Mucosa of descending colon (tissue), 3 donors: Measurements from ENCODE around the gene ARHGAP10. TPM values are rescaled to one million over a fixed set of nuclear protein-coding genes. Genes with fewer than 3 reads are reported as not detected.

ENCODE experiments used
- ATAC-seq: fragments of 200-7000 bp; cut with Tn5 transposase; one replicate; pipeline ENCODE4 v1.9.1; 2020; ENCODE audit warnings: mild to moderate bottlenecking, moderate library complexity
- DNase-seq, 3 donors: peaks; one replicate each; pipeline ENCODE4 v3.0.0-alpha.2; 2020
- H3K36me3 ChIP-seq: fragments of 200-600 bp; one replicate; pipeline ENCODE4 v1.8.0; 2021; ENCODE audit warnings: low read depth, mild to moderate bottlenecking
- H3K4me1 ChIP-seq: fragments of 200-600 bp; one replicate; pipeline ENCODE4 v1.8.0; 2021; ENCODE audit warnings: low read depth, mild to moderate bottlenecking
- H3K4me3 ChIP-seq: fragments of 200-600 bp; one replicate; pipeline ENCODE4 v1.8.0; 2021; ENCODE audit warnings: mild to moderate bottlenecking
- H3K9me3 ChIP-seq: fragments of 200-600 bp; one replicate; pipeline ENCODE4 v1.8.0; 2021; ENCODE audit warnings: mild to moderate bottlenecking
- intact Hi-C, 2 donors: fragments of 100-400 bp; cut with DNase I in 1 of 2; cut with micrococcal nuclease in 1 of 2; formaldehyde crosslinking; loops; one replicate each; pipeline versions ENCODE4 v1.11.0 to v1.11.1; 2022; cut with DNase I, micrococcal nuclease
- total RNA-seq, 3 donors: library from RNA; stranded (reverse); fragmentation: NEBNext Ultra II Directional in 2 of 3; extraction: Animal tissue kit (Norgen Biotek cat#: 25700) in 2 of 3; gene quantifications; one replicate each; pipeline versions ENCODE4 v1.2.1 to v1.2.4, GENCODE V29; 2021 to 2023
- TF ChIP-seq, protein P1 (sequence below): fragments of 200-600 bp; IDR thresholded peaks from one replicate; pipeline ENCODE4 v1.8.0; 2022; ENCODE audit warnings: antibody characterized with exemption, mild to moderate bottlenecking
- donor health status: DM: no; HTN: no; CAD: no; lungs with moderate emphysema.
- donor health status: DM: no; HTN: no; CAD: no.
- donor health status: DM: no; HTN: yes; CAD: no.

The ARHGAP10 gene
- total RNA-seq, 3 donors from 2014 or later, result 3.0 to 66.6 (median 8.1) TPM

DNA sequence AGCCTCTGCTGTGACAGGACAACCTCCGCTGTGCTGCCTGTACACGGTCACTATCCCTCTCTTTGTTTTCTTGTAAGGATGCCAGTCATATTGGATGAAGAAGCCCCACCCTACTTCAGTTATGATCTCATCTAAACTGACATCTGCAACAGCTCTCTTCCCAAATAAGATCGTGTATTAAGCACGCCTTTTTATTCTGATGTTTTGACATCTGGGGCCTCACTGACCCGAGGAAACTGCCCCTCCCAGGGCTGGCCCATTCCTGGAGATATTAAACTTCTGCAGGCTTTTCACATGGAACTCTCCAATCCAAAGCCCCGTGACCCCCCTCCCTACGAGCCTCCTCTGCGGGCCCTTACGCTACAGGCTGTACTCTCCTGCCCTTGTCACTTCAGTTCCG lies 232.0 kb downstream of the ARHGAP10 start:
- TF ChIP-seq, protein P1, sequence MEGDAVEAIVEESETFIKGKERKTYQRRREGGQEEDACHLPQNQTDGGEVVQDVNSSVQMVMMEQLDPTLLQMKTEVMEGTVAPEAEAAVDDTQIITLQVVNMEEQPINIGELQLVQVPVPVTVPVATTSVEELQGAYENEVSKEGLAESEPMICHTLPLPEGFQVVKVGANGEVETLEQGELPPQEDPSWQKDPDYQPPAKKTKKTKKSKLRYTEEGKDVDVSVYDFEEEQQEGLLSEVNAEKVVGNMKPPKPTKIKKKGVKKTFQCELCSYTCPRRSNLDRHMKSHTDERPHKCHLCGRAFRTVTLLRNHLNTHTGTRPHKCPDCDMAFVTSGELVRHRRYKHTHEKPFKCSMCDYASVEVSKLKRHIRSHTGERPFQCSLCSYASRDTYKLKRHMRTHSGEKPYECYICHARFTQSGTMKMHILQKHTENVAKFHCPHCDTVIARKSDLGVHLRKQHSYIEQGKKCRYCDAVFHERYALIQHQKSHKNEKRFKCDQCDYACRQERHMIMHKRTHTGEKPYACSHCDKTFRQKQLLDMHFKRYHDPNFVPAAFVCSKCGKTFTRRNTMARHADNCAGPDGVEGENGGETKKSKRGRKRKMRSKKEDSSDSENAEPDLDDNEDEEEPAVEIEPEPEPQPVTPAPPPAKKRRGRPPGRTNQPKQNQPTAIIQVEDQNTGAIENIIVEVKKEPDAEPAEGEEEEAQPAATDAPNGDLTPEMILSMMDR, result no peak
- intact Hi-C loops, result no loop called here
- ATAC-seq (no peak), DNase-seq (no peak)
- Histone ChIP-seq H3K9me3 (no peaks in the 10 kb centered on the region), H3K4me1 (peaks cover 7% of the 10 kb centered on the region), H3K36me3 (no peaks in the 10 kb centered on the region), H3K4me3 (no peak overlapping the region)

DNA sequence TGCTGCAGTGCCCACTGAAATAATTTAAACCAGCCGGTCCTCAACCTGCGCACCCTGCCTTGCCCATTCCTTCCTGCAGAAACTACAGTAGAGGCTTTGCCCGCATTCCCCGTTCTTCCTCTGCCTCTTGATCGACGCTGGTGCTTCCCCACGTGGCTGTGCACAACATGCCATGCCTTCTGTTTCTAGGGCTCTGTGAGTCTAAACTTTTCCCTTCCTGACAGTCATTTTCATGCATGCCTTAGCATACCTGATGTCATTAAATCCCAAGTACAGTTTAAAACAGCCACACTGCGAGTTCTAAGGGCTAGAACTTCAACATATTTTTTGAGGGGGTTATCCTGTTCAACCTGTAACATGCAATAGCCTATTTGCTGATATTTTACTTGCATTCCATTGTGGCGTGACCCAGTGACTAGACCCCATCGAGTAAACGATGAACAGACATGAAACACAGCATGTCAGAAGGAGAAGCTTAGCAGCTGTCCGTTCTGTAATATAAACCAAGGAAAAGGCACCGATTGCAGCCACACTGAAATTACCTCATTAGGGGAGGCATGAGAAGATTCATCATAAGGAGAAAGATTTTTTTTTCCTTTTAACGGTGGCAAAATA lies 232.5 kb downstream of the ARHGAP10 start:
- Histone ChIP-seq H3K4me1 (peaks cover 7% of the 10 kb centered on the region), H3K4me3 (no peak overlapping the region), H3K9me3 (no peaks in the 10 kb centered on the region), H3K36me3 (no peaks in the 10 kb centered on the region)
- DNase-seq (no peak), ATAC-seq (no peak)
- TF ChIP-seq, protein P1, result no peak
- intact Hi-C loops, result no loop called here

DNA sequence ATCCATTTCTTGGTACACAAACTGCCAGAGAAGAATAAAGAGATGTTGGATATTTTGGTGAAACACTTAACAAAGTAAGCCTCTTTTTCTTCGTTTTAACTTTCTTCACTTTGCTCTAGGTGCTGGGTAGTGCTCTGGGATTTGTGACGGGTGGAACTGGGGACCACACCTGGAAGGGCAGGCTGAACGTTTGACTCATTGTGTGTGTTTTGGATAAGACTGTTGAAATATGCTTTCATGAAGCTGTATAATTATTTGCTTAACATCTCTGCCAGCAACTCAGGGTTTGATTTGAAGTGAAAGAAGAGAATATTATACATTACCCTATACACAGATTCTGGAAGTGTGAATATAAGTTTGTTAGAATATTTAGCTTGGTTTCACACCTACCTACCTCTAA lies 233.2 kb downstream of the ARHGAP10 start:
- TF ChIP-seq, protein P1, result no peak
- intact Hi-C loops, result no loop called here
- Histone ChIP-seq H3K9me3 (no peaks in the 10 kb centered on the region), H3K36me3 (no peaks in the 10 kb centered on the region), H3K4me1 (peaks cover 7% of the 10 kb centered on the region), H3K4me3 (no peak overlapping the region)
- peak; percentile 94 for ATAC-seq
- DNase-seq, result peak in 1 of 3 donors; percentile 31

DNA sequence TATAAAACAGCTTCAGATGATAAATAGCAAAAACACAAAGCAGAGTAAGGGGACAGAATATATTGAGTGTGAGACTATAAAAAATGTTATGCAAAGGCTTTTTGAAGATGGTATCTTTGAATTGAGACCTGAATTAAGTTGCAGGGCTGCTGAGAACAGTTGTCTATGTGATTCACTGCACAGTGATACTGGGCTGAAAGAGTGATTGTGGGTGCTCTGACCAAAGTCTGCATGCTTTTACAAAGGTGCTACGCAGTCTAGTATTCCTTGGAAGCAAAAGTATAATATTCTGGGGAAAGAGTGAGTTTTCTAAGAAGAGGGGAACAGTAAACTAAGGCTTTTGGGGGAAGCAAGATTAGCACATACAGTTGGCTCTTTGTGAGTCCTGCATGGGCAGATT lies 234.0 kb downstream of the ARHGAP10 start:
- Histone ChIP-seq H3K4me1 (peaks cover 7% of the 10 kb centered on the region), H3K4me3 (no peak overlapping the region), H3K36me3 (no peaks in the 10 kb centered on the region), H3K9me3 (no peaks in the 10 kb centered on the region)
- DNase-seq (no peak), ATAC-seq (peak; percentile 60)
- TF ChIP-seq, protein P1, result no peak
- intact Hi-C loops, result no loop called here

DNA sequence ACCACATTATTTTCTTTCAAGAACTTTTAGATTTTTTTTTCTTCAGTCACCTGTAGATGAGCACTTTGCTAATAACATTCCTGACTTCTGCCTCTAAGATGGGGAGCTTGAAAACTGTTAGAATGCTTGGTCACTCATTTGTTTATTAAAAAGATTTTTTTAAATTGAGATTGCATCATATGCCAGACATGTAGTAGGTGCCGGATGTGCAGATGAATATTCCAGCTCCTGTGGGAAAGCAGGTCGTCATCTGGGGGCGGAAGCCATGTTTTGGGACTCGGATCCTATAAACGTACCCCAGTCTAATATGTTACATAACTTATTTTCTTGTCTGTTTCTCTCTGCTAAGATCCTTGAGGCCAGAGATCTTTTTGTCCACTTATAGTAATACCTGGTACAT lies 236.8 kb downstream of the ARHGAP10 start:
- Histone ChIP-seq H3K9me3 (no peaks in the 10 kb centered on the region), H3K4me1 (peaks cover 7% of the 10 kb centered on the region), H3K36me3 (no peaks in the 10 kb centered on the region), H3K4me3 (no peak overlapping the region)
- ATAC-seq (no peak), DNase-seq (no peak)
- intact Hi-C loops, result no loop called here
- TF ChIP-seq, protein P1, result no peak
